GM19452 (cell line): ENCODE measurements around the gene AKR7A2.
A peak's percentile ranks its signal among the peaks of the same experiment; 100 is the strongest.

Experiments used
- ATAC-seq: cut with Tn5 transposase; IDR thresholded peaks from one replicate; pipeline ENCODE4 v1.9.1; 2021; ENCODE audit not compliant: unreplicated experiment

AKR7A2 gene

DNA sequence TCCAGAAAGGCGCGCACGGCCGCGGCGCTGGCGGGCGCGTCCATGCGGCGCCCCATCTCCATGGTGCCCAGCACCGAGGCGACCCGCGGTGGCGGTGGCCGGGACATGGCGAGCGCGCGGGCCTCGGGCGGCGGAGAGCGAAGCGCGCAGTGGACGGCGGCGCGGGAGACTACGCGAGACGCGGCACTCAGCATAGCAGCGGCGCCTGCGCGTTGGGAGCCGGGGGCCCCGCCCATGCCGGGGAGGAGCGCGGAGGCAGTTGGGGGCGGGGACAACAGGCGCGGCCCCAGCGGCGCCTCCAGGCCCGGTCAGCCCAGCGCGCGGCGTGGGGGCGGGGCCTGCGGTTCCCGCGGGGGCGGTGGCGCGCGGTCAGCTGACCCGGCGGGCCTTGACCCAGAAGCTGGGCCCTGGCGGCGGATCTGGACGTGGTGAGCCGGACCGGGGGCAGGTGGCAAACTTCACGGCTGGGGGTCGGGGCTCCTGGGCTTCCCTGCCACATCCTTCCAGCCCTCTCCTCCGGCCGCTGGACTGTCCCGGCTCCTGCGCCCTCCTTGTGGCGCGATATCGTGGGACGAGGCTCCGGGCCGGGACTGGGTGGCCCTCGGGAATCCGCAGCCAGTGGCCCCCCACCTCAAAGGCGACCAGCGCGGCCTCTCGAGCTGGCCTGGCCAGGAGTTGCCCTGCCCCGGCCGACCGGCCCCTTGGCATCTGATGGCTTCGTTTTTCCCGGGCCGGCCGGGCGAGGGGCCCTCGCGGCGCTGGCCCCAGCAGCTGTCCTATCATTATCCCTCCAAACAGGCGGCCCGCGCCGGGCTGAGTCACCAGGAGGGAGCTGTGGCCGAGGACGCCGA, at the start of gene AKR7A2, which contains the start of gene SLC66A1:
Gene AKR7A2, minus strand, starts transcription at position 214 of the 851 bp plus-strand sequence. Its CDS starts 20 bp downstream, at position 194.
Gene SLC66A1, plus strand, starts transcription at position 396 of the 851 bp plus-strand sequence. CDS start 5,352 bp downstream, outside the sequence.
- peak; percentile 70 for ATAC-seq

DNA sequence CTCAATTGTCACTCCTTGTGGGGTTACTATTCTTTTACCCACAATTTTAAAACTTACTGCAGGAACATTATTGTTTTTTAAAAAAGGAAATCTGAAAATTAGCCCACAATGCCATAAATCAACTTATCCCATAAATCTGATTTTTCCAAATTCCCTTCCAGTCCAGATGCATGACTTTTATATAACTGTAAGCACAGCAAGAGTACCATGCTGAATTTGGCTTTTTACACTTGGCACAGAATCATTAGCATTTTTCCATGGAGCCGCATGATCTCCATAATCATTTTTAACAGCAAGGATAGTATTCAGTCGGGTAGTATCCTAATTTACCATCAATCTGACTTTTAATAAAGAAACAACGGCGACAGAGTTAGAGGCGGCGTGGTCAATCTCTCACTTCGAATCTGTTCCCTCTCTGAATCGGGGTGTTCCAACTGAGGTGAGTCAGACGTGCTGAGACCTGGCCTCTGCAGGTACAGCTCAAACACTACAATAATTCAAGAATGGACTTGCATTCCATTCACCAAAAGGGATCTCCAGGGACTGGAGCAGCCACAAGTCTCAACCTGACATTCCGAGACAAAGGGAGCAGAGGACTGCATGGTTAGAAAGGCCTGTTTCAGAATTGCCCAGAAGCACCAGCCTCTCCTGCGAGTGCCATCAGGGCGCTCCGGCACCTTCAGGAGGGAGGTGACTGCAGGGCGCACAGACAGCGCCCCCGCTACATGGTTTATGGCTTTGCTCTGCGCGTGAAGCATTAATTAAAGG, 49.1 kb upstream of the AKR7A2 start:
- no peak for ATAC-seq

DNA sequence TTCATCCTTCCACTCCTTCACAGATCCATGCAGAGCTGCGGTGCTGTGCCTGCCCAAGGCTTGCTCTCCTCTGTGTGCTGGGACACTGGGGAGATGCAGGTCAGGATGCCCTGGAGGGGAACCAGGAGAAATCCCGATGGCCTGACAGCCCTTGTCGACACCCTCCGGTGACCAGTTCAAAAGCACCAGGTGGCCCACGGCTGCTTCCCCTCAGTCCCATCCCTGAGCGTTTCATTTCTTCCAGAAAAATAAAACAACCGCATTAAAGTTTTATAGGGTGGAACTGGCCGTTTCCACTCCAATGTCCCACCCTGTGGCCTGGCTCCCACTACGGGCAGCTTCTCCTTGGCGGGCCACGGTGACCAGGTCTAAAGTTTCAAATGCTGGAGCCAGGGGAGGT, 48.5 kb upstream of the AKR7A2 start:
- no peak for ATAC-seq

DNA sequence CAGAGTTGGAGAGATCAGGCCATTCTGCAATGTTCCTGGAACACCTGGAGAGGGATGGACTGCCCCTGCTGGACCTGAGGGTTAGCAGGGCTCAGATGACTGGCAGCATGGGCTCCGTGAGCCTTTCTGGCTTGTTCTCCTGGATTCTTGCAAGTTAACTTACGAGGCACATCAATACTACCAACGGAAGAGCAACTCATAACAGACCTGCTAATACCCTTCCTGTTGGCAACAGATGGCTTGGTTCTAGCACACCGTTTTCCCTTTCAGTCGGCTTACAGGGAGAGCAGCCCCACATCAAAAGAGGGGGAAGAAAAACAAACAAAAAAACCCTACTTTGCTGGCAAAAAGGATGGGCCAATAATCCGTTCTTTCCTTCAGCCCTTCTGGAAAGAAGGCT, 48.1 kb upstream of the AKR7A2 start:
- ATAC-seq: no peak

DNA sequence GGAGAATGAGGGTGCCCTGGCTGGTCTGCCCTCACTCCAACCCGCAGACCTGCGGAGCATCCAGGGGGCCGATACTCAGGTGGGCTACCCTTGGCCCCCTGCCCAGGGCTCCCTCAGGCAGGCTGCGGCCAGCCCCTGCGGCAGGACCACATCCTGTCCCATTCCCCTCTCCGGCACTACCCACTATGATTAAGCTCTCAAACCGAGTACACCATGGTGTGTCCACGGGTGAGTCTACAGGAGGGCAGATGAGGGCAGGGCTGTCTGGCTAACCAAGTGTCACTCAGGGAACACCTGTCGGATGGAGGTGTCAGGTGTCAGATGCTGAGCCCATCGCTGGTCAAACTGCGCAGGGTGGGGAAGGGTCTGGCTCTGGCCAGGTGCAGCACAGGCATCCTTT, 47.4 kb upstream of the AKR7A2 start:
- ATAC-seq: no peak

DNA sequence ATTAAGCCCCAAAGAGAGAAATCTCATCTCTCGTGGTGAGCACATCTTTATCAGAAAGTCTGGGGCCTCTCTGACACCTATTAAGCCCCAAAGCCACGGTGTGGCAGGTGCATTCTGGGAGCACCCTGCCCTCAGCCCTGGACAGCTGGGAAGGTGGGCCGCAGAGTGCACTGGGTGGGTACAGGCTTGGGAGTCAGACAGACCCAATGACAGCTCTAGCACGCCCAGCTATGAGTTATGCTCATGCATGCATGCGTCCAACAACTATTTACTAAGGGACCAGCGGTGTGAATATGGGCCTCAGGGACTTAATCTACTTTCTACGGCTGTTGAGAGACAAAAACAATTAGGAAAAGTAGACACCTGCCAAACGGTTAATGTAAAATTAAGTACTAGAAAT, 46.8 kb upstream of the AKR7A2 start:
- ATAC-seq: no peak

DNA sequence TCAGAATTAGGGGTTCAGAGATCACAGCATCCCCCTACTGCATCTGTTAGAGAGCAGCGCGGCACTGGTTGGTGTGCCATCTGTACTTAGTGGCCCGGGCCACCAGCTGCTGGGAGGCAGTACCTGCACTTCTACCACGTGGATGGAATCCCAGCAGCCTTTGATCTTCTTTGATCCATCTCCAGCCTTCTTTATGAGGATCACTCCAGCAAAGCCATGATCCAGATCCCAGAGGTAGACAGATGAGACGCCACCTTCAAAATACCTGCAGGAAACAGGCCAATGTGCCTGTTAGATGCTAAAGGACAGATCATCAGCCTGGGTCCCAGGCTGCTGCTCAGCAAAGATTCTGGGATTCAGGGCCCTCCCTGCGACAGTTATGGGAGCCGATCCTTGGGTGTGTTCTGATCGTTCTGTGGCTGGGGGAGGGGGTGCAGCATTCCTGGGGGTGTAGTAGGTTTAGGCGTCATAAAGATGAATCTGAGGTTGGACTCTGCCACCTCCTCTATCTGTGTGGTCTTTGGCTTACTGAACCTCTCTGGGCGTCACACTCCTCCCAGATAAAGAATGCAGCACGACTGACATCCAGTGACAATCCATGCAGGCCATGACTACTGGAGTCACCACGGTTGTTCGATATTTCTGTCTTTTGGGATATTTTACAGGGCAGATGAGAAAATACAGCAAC, 45.5 kb upstream of the AKR7A2 start:
- no peak for ATAC-seq

DNA sequence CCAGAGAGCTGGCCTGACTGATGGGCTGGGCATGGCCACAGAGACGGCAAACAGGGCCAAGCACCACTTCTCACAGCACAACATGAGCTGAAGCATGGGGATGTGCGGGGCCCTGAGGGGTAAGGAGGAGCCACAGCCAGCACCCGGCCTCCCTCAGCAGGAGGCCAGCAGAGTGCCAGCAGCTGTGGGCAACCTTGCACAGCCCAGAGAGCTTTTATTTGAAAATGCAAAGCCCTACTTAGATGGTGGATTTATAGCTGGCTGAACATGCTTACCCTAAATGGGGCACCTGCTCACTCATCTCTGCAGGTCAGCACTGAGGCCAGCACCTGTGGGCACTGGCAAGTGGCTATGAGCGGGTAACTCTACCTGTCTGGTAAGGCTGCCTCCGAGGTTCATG, 44.3 kb upstream of the AKR7A2 start:
- no peak for ATAC-seq

DNA sequence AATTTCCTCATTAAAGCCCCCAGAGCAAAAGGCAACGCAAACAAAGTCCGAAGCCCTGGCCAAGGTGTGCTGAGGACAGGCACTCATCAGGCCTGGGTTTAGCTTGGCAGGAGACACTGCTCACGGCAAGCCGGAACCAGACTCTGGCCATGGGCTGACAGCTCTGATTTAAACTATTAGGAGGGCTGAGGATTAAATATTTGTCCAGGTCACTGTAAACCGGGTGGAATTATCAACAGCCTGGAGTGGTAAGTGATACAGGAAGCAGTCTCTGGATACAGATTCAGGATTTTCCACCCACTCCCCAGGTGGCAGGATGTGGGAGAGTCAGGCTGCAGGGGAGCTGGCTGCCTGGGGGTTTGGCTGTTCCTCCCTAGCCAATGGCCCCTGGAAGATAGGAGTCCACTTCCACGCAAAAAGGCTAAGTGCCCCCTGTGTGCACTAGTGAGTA, 42.6 kb upstream of the AKR7A2 start:
- ATAC-seq: no peak

DNA sequence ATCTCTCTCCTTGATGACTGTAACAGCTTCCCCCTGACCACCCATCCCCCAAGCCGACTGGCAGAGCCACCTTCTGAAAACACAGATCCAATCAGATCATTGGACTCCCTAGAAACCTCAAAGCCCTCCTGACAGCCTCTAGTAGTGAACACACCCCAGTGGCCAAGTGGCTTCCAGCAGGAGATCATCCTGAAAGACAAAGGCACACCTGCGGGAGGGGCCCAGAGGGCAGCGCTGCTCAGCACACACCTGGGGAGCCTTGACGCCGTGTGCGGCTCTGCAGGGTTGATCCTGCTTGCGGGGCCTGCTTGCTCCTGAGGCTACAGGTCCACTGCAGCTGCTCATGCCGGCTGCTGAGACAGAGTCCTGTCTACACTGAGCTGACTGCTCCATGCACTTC, 41.7 kb upstream of the AKR7A2 start:
- ATAC-seq: no peak

DNA sequence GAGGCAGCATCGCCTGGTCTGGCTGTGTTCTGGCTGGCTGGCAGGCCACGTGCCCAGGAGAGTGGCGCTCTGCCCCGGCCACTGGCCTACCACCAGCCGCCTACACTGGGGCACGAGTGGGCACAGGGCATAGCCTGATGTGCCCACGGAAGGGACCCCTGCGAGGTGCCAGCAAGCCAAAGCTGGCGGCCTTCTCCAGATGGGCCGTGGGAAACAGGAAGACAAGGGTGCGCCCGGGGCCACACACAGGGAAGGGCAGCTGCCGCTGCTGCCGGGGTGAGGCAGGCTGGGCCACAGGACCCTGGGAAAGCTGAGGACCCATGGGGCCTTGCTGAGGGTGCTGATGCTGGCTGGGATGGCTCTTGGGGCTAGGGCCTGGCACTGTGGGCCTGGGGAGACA, 40.9 kb upstream of the AKR7A2 start:
- ATAC-seq: no peak

DNA sequence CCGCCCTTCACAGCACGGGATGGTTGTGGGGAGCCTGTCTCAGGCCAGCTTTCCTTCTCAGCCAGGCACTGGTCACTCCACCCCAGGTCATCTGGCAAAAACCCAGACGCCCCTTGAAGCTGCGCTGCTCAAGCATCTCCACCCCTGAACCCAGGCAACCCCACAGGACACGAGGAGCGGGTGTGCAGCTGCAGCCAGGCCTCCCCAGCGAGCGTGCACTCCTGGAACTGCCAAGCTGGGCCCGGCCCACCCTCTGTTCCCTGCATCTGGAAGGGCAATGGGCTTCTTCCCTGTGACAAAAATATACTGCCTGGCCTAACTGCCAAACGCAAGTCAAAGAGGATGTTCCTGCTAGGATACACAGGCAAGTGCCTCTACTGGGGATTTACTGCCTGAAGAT, 39.9 kb upstream of the AKR7A2 start:
- no peak for ATAC-seq

DNA sequence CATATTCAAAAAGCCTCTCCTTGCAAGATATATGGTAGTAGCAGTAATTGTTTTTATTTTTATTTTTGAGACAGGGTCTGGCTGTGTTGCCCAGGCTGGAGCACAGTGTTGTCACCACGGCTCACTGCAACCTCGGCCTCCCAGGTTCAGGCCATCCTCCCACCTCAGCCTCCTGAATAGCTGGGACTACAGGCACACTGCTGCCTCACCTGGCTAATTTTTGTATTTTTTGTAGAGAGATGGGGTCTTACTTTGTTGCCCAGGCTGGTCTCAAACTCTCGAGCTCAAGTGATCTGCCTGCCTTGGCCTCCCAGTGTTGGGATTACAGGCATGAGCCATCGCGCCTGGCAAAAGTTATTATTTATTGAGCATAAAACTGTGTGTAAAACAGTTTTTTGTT, 38.6 kb upstream of the AKR7A2 start:
- no peak for ATAC-seq

DNA sequence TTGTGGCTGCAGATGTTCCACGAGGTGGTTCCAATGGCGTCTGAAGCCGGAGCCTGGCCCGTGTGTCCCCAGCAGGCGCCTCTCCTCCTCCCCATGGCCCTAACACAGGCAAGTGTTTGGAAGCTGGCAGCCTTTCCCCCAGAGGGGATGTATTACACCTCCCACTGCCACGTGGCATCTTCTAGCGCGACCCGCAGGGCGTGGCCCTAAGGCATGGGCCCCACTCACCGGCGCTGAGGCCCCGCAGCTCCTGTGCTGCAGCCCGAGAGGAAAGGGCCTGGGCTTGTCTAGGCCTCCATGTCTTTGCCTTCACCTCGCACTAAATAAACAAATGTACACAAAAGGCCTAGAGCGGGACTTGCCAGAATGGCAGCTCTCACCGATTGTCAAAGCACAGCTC, 38.1 kb upstream of the AKR7A2 start:
- no peak for ATAC-seq

DNA sequence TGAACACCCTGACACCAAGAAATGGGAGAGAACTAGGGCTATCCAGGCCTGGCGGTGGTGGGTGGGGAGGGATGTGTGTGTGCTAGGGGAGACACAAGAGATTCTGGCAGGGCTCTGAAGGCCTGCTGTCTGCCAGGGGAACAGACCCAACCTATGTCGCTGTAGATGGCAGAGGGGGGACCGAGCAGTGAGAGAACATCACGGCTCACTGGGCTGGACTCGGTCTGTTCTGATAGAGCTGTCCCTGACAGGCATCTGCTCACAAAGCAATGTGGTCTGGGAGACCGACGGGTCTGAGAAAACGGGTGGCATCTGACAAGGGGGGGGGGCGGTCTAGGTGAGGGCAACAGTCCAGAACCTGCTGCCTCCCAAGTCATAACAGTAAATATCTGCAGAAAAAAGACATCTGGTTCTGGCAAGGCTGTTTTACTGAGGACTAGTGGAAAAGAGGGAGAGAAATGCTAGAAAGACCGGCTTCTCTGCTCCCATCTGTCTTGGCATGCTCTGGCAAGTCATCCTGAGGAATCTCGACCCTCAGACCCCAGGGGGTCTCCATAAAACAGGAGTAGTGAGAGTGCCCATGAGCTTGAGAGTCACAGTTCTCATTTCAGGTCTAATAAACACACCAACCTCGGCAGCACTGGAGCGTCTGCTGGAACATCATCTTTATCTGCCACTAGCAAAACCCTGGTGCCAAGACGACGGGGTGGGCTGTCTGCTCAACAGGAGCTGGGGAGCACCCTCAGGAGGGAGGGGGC, 36.7 kb upstream of the AKR7A2 start:
- ATAC-seq: no peak

DNA sequence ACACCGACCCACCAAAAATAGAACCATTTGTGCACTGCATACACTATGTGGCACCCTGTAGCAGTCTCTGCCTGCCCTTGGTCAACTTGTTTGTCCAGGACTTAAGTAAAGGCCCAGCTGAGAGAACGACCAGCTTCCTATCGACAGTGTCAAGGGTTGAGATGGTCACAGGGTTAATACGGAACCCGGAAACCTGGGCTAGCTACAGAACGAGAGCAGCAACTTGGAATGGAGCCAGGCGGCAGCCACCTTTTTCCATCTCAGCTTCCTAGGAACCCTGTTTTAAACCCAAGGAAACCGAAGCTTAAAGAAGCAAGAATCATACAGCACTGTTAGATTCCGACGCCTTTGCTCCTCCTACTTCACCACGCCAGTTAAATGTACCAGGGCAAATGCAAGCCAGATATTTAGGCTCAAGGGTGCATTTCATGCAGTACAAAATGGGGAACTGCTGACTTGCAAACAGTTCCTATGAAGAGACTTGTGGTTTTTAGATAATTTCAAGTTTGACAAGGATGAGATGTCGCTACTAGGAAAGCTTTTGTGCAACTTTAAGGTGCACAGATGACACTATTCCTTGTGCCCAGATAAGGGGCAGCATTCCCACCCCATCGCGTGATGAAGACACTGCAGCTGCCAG, 35.7 kb upstream of the AKR7A2 start:
- no peak for ATAC-seq

DNA sequence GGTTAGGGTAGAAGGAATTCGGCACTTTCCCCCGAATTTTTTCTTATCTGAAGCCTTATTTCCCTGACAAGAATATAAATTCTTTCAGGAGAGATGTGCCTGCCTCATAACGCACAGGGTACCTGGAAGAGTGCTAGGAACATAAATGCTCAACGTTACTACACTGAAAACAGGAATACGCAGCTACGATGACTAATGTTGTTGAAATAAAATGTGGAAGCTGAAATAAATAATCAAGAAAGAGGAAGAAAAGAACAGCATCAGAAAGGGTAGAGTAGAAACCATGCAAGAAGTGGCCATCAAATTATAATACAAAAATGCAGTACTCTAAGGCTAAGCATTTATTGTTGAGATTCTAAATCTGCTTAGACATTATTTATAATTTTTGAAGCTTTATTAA, 34.1 kb upstream of the AKR7A2 start:
- no peak for ATAC-seq

DNA sequence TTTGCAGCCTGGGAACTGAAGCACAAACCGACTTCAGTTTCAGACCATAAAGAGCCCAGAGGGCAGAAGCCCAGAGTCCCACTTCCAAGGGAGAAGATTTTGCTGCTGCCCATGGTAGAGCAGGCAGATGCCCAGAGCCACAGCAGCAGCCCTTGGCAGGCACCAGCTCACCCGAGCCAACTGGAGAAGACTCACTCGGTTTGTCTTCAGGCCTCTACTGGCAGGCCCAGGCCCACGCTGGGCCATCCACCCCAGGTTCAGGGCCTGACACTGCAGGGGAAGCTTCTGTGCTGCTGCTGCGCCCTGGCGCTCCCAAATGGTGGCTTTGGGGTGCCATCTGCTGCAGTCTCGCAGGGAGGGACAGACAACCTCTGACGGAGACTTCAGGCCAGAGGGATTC, 33.4 kb upstream of the AKR7A2 start:
- no peak for ATAC-seq

DNA sequence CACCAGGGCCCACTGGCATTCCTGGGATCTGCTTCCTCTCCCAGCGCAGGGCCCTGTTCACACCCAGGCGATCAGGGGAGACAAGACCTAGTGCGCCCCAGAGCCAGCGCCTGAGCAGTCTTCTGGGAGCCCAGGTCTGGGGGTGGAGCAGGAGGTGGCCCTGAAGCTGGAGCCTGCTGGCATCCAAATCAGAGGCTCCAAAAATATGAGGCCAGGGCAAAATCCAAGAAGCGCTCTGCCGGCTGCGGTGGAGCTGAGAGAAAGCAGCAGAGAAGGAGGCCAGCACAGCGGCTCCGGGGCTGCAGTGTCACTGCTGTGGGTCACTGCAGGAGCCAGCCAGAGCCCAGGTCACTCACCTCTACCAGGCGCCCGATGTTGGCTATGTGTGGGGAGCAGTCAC, 32.9 kb upstream of the AKR7A2 start:
- ATAC-seq: no peak

DNA sequence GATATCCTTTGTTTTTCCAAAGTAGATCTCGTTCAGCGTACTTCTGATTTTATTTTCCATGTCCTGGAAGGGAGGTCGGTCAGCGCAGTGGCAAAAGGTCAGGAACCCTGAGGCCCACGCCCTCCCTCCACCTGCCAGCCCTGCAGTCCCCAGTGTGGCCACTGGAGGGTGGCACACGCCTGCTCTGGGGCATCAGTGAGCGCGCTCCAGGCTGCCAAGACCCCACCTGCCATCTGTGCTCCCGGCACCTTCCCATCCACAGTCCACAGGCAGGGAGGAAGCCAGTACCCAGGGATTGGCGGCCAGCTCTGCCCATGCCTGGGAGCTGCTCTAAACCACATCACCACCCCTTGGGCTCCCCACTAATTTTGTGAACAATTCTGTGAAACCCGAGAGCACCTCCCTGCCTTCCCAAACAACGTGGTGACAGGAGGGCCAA, 32.4 kb upstream of the AKR7A2 start:
- ATAC-seq: no peak
